Fibroblast of skin of abdomen (primary cell): ENCODE measurements around the gene RAX2.
"Not testable (repeated sequence)": the region's sequence is repeated elsewhere in the genome, so short reads cannot be mapped to it uniquely, and the experiment has no call there.

Experiments
- DNase-seq: peaks from one replicate; pipeline ENCODE4 v3.0.0-alpha.2; 2013

RAX2 gene

DNA sequence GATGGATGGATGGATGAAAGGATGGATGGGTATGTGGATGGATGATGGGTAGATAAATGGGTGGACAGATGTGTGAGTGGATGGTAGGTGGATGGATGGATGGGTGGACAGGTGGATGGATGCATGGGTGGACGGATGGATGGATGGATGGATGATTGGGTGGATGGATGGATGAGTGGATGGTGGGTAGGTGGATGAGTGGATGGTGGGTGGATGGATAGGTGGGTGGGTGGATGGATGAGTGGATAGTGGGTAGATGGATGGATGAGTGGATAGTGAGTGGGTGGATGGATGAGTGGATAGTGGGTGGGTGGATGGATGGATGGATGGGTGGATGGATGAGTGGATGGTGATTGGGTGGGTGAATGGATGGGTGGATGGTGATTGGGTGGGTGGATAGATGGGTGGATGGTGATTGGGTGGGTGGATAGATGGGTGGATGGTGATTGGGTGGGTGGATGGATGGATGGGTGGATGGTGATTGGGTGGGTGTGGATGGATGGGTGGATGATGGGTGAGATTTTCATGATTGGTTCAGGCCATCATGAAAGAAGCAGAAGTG lies 4.5 kb upstream of the RAX2 start:
- DNase-seq, result no peak

DNA sequence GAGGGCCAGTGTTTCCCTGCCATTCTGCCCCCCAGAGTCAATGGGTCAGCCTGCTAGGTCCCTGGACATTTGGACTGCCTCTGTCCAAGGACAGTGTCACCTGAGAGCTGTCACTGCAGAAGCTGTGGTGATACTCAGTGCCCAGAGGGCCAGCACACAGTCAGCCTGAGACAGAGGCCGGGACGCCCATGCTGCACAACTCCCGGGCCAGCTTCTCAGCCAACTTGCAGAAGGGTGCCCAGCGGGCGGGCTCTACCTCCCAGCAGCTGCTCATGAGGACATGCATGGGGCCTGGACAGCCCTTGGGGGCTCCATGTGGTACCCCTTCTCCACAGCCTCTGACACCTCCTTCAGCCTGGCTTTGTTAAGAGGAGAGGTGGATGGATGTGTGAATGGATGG lies 3.8 kb upstream of the RAX2 start:
- DNase-seq, result no peak

DNA sequence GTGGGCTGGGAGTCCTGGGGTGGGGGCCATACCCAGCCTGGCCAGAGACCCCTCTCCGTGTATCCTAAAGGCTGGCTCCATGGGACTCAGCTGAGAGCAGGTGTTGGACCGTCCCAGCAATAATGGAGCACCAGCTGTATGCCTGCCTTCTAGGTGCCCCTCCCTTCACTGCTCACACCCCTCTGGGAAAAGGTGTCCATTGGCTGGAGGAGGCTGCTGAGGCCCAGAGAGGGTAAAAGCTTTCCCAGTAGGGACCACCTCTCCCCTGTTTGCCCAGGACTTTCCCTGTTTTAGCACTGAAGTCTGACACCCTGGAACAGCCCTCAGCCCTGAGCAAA lies 3.3 kb upstream of the RAX2 start:
- DNase-seq, result no peak

DNA sequence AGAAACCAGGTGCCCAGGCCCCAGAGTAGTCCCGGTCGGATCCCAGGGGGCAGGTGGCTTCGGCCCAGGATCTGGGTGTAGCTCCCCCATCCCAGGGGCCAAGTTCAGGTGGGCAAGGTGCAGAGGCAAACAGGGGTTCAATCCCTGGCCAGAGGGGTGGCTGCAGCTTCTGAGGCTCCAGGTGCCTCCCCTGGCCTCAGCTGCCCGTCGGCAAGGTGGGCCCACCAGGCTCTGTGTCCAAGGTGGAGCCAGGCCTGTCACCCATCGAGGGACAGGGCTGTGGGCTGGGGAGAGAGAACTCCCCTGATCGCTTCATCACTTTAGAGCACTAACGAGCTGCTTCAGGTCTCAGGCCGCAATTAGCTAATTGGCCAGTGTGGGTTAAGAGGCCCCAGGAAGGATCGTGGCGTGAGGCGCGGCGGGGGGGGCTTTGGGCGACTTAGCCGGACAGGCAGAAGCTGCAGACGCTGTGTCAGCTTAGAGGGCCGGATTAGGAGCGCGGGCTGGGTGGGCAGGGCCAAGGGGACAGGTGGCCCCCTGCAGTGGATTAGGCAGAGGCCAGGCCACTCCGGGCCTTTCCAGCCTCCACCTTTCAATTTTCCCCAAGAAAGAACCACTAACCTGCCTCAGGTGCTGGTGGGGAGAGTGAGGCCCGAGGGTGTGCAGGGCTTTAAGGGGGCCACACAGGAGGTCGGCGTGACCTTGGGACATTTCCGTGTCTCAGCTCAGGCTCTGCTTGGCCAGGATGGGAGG lies 2.8 kb upstream of the RAX2 start:
- DNase-seq, result no peak

DNA sequence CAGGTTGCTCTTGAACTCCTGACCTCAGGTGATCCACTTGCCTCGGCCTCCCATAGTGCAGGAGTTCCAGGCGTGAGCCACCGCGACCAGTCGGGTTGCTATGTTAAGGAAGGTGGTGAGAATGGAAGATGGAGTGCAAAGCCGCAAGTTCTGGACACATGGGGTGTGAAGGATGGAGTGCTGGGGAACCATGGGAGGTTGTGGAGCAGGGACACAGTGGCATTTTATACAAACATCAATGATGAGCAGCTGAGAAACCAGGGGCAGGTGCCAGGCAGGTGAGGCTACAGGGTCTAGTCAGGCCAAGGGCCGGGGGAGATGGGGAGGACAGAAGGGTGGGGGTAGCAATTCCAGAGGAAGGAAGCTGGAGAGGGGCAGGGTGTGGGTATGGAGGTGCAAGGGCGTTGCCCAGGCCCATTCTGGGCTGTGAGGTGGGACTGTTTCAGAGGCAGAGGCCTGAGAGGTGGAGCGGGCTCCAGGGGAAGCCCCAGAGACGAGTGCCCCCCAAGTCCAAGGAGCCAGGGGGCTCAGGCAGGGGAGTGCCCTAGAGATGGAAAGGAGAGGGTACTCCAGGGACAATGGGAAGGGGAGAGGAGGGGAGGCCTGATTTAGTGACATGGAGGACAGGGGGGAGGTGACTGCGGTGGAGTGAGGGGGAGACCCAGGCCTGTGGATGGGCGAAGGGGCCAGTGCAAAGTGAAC lies 1.9 kb upstream of the RAX2 start:
- no peak for DNase-seq

DNA sequence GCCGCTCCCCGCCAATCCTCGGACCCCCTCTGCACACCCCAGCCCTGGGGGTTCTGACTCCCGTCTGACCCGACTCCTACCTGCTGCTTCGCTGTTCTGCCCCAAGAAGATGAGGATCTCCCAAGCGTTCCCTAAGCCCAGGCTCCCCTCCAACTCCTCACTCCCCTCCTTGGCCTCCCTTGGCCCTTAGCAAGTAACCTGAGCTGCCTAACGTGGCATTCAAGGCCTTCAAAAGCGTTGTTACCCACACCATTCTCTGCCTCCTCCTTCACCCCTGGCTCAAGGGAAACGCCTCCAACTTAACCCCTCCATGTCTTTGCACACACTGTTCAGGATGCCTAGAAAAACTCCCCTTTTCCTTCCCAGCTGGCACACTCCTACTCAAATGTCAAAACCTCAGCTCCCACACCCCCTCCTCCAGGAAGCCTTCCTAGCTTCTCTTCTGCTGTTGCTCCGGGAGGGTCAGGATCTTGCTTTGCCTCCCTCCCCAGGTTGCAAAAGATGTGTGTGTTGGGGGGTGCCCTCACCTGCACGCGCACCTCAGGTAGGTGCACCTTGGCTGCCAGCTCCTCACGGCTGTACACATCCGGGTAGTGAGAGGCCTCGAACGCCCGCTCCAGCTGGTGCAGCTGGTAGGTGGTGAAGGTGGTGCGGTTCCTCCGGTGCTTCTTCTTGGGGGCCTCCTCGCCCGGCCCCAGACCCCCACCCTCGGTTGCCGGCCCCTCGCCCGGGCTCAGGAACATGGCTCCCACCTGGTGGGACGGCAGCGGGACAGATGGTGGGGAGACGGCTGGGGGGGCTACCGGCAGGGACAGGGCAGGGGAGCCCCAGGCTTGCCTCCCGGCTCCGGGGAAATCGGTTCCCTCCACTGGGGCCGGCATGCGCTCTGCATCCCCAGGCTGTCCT lies 775 bp downstream of the RAX2 start:
- DNase-seq, result no peak

DNA sequence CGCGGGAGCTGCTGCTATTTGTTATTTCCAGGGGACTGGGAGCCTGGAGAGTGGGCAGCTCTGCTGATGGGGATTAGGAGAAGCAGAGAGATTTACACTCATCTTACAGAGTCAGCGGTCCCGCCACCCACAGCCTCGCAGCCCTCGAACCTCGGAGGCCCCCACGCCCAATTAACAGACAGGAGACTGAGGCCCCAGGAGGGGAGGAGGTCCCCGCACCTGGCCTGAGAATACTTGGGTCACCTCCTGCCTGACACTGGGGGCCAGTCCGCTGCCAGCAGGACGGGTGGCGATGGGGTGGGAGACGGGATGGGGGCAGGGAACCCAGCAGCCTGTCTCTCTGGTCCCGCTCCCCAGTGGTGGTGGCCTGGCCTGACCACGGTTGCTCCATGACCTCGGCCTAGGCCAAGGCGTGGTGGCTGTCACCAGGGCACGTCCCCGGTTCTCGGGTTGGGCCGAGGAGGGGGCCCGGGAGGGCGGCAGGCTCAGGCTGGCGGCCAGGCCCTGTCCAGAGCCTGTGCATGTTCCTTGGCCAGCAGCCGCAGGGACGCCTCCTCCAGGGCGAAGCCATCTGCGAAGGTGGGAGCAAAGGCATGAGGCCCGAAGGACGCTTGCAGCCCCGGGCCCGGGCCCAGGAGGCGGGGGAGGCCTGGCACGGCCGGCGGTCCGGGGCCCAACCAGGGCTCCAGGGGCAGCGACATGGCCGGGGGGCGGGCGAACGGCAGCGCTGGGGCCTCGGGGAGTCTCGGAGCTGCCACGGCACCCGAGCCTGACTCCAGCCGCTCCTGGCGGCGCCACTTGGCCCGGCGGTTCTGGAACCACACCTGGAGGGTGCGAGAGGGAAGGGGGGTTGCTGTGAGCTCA lies 1.7 kb downstream of the RAX2 start:
- no peak for DNase-seq

DNA sequence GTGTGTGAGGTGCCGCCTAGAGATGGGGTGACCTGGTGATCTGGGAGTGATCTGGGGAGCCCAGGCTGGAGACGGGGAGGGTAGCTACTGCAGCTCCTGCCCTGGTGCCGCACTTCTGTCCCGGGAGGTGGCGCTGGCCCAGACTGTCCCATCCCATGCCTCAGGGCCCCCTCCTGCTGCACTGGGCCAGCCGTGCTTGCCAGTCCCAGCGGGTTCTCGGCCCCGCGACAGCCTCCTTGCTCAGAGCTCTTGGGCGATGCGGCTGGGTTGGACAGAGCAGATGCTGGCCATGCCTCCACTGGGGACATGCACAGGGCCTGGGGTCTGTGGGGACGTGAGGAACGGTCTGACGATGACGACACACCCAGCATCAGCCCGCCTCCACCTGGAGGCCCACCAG lies 2.5 kb downstream of the RAX2 start:
- DNase-seq, result no peak

DNA sequence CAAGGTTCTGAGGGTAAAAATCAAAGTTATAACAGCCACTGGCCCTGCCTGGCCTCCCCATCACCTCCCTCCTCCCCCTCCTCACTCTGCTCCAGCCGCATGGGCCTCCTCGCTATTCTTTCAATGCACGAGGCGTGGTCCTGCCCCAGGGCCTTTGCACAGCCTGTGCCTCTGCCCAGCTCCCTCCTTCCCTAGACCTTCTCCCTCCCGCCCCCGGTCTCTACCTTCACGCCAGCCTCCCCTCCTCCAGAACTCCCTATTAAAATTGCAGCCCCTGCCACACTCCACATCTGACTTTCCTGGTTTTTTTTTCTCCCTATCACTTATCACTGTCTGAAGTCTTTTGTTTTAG lies 3.3 kb downstream of the RAX2 start:
- no peak for DNase-seq

DNA sequence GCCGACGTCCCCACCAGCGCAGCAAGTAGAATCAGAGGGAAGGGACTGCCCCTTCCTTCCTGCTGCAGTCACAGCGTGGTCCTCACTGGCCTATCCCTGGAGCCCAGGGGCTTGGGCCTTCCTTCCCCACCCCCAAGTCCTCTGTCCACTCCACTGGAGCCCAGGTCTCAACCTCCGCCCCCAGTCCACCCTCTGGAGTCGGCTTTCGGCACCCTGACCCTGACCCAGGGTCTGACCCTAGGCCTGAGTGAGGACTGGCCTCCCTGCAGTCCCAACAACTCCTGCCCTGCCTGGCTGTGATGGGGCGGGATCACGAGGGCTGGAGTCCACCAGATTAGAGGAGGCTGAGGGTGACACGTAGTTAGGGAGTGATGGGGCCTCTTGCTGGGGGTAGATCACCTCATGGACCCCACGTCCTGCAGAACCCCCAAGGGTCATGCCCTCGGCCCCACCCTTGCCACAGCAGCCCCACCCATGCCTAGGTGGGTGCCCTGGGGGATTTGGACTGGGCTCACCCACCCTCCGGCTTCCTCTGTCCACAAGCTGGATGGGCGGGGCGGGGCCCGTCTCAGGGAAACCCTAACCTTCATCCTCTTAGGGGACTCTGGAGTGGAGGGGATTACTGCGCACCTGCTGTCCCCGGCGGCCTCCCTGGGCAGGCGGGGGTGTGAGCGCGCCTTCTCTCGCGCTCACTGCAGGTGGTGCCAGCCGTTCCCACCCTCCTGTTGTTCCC lies 3.8 kb downstream of the RAX2 start:
- DNase-seq, result no peak

DNA sequence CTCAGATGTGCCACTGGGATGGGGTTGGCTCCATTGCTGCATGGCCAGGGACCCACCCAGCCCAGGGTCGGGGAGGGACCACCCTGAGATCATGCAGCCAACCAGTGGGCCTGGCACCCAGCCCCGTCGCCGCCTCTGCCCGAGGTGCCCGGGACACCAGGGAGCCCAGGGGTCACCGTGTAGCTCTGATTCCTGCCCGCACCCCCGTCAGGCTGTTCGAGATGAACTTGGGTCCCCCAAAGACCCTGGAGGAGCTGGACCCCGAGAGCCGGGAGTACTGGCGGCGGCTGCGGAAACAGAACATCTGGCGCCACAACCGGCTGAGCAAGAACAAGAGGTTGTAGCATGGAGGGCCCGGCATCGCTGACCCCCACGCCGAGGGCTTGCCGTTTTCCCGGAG lies 5.0 kb downstream of the RAX2 start:
- DNase-seq, result no peak

DNA sequence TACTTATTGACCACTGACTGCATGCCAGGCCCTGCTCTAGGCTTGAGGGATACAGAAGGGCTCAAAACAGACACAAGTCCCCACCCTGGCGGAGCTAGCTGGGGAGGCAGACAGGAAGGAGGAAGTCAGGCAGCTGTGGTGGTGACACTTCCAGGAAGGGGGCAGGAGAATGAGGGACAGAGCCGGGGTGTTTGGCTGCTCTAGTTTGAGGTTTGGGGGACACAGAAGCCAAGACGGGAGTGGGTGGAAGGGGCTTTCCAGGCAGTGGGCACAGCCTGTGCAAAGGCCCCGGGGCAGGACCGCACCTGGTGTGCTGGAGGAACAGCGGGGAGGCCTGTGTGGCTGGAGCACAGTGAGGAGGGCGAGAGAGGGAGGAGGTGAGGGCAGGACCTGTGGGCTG lies 5.5 kb downstream of the RAX2 start:
- DNase-seq, result no peak

DNA sequence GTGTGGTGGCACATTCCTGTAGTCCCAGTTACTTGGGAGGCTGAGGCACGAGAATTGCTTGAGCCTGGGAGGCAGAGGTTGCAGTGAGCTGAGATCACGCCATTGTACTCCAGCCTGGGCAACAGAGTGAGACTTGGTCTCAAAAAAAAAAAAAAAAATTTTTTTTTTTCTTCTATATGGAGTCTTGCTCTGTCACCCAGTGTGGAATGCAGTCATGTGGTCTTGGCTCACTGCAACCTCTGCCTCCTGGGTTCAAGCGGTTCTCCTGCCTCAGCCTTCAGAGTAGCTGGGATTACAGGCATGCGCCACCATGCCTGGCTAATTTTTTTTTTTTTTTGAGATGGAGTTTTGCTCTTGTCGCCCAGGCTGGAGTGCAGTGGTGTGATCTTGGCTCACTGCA lies 6.3 kb downstream of the RAX2 start:
- not testable (repeated sequence) for DNase-seq

DNA sequence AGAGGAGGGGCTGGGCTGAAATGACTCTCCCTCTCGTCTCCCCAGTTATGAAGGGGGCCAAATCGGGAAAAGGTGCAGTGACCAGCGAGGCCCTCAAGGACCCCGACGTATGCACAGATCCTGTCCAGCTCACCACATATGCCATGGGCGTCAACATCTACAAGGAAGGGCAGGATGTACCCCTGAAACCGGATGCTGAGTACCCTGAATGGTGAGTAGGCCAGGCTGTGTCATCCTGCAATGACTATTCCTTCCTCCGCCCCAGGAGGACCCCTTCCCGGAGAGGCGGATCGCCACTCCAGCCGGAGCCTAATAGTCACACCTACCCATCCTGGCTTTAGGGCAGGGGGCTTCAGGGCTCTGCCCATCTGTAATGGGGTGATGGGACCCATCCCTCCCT lies 6.9 kb downstream of the RAX2 start:
- DNase-seq, result no peak

DNA sequence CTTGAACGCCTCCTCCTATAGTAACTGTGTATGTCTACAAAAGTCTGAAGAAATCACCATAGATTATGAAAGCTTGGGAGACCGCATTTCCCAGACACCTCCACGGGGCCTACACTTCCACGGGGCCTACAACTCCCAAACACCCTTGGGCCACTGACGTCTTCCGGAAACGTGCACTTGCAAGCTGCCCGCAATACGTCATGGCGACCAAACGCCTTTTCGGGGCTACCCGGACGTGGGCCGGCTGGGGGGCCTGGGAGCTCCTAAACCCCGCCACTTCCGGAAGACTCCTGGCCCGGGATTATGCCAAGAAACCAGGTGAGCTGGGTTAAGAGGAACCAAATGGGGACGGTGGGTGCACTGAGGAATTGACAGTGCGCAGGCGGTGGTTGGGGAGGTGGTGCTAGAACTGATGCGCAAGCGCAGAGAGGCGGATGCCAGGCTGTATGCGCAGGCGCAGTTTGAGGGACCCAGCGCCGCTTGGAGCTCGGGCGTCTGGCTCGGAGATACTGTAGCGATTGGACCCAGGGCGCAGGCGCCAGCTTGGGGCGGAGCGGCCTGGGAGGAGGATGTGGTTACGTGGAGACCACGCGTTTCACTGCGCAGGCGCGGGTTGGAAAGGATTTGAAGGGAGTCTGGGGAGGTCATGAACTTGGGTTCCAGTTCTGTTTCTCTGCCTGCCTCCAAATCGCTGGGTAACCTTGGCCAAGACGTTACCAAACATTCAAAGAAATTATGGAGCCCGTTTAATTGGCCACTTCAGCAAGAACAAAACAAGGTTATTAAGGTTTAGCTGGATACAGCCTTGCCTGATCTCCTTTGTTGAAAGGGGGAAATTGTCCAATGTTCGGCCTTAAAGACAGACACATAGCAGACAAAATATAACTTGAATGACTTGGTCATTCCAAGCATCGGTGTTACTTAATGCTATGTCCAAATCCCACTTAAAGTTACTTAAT lies 9.2 kb downstream of the RAX2 start, which contains the start of gene MRPL54:
MRPL54 (plus strand) TSS at position 182 of the 959 bp plus-strand sequence; CDS start at position 201, 19 bp downstream.
- peak; percentile 99 for DNase-seq

DNA sequence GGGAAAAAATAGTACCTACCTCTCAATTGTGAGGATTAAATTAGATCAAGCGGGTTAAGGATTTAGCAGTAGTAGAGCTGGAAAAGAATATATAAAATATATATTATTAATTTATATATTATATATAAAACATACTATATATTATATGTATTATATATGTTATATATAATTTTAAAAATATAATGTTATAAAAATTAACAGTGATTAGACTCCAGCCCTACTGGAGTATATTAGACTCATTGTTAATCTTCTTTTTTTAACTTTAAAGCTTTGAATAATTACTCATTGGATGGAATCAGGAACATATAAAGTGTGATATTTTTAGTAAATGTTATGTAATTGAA lies 9.9 kb downstream of the RAX2 start:
- no peak for DNase-seq

DNA sequence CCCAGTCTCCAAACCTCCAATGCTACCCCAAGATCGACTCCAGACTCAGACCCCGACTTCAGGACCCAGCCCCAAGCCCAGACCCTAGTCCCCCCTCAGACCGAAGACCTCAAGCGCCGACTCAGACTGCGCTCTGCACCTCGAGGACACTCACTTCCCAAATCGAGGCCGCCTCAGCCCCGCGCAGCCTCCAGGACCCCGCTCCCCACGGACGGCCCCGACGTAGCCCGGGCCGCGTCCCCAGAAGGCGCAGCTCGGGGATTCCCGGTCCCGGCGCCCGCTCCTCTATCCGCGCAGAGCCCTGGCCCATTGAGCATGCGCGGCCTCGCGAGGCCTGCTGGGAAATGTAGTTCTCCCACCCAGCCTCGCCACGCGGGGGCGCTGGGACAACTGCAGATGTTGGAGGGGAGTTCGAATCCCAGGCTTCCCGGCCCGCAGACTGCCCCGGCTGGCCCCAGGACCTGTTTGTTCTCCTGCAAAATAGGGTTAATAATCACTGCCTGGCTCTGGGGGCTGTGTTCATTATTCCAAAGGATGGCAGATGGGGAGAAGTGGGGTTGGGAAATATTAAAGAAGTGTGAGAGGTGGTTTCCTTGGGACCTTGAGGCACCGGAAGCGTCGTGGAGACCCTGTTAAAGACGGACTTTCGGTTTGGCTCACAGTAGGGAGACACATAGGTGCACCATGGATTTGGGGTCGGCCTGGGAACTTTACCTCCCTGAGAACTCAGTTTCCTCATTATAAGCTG lies 10.5 kb downstream of the RAX2 start, which contains the start of gene APBA3:
APBA3 (minus strand) TSS at position 311 of the 748 bp plus-strand sequence. CDS start 1,428 bp downstream, outside the sequence.
- peak; percentile 88 for DNase-seq

DNA sequence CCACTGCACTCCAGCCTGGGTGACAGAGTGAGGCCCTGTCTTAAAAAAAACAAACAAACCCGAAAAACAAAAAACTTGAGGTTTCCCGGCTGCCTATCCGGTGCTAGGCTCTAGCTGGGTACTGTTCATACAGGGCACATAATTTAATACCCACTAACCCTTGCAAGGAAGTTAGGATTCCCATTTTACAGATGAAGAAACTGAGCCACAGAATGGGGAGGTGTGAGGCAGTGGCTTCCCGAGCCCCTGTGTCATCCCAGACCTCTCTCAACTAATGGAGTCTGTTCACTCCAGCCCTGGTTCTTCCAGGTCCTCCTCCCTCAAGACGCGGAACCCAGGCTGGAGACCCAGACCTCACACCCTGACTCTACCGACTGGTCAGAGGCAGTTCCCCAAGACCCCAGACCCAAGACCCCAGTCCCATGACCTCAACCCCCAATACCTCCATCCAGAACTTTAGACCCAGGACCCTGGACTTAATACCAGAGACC lies 11.1 kb downstream of the RAX2 start:
- DNase-seq, result no peak
